Measurements from ENCODE around the gene APPL1.
A peak's percentile ranks its signal among the peaks of the same experiment; 100 is the strongest.

The APPL1 gene

GRCh38 chr3:57227204-57227929, at the start of gene APPL1:
Gene APPL1 (plus strand): TSS chr3:57227729. CDS start chr3:57227884, 155 bp downstream.
- peak; percentile 88 for DNase-seq (ENCODE audit: low read depth)

- DNase-seq (ENCODE audit: low read depth): peak; percentile 11
These were observed 47.7 kb upstream of the APPL1 start for GRCh38 chr3:57179580-57180410.

- peak; percentile 53 for DNase-seq (ENCODE audit: low read depth)
These were observed 43.0 kb upstream of the APPL1 start for GRCh38 chr3:57184526-57184925.

GRCh38 chr3:57192028-57192427, 35.5 kb upstream of the APPL1 start:
- DNase-seq (ENCODE audit: low read depth): no peak

GRCh38 chr3:57194641-57195040, 32.9 kb upstream of the APPL1 start:
- no peak for DNase-seq (ENCODE audit: low read depth)

- no peak for DNase-seq (ENCODE audit: low read depth)
These were observed 27.6 kb upstream of the APPL1 start, which contains the start of gene HESX1 for GRCh38 chr3:57199895-57200297. Gene HESX1 (minus strand): TSS chr3:57199978. CDS start chr3:57199918, 60 bp downstream.

GRCh38 chr3:57206423-57206822, 21.1 kb upstream of the APPL1 start:
- no peak for DNase-seq (ENCODE audit: low read depth)

GRCh38 chr3:57221883-57222282, 5.6 kb upstream of the APPL1 start:
- peak; percentile 44 for DNase-seq (ENCODE audit: low read depth)

- no peak for DNase-seq (ENCODE audit: low read depth)
These were observed 2.7 kb upstream of the APPL1 start for GRCh38 chr3:57224856-57225255.

- no peak for DNase-seq (ENCODE audit: low read depth)
These were observed 1.4 kb upstream of the APPL1 start for GRCh38 chr3:57226176-57226575.

GRCh38 chr3:57227930-57228751, 612 bp downstream of the APPL1 start:
- DNase-seq (ENCODE audit: low read depth): peak; percentile 53

- DNase-seq (ENCODE audit: low read depth): no peak
These were observed 2.5 kb downstream of the APPL1 start for GRCh38 chr3:57230006-57230405.

GRCh38 chr3:57233799-57234198, 6.3 kb downstream of the APPL1 start:
- DNase-seq (ENCODE audit: low read depth): no peak

GRCh38 chr3:57234613-57235575, 7.4 kb downstream of the APPL1 start:
- DNase-seq (ENCODE audit: low read depth): no peak

GRCh38 chr3:57244946-57245345, 17.4 kb downstream of the APPL1 start:
- no peak for DNase-seq (ENCODE audit: low read depth)

- no peak for DNase-seq (ENCODE audit: low read depth)
These were observed 24.9 kb downstream of the APPL1 start for GRCh38 chr3:57252404-57252803.

GRCh38 chr3:57256844-57257243, 29.3 kb downstream of the APPL1 start:
- DNase-seq (ENCODE audit: low read depth): no peak

GRCh38 chr3:57257678-57258077, 30.1 kb downstream of the APPL1 start:
- DNase-seq (ENCODE audit: low read depth): no peak

- no peak for DNase-seq (ENCODE audit: low read depth)
These were observed 33.6 kb downstream of the APPL1 start for GRCh38 chr3:57261119-57261518.

- no peak for DNase-seq (ENCODE audit: low read depth)
These were observed 34.4 kb downstream of the APPL1 start for GRCh38 chr3:57261929-57262328.

GRCh38 chr3:57268416-57268815, 40.9 kb downstream of the APPL1 start:
- DNase-seq (ENCODE audit: low read depth): peak; percentile 42
